HCT116 (cell line): ENCODE measurements around the gene ACTL7B. TPM values are rescaled to one million over a fixed set of nuclear protein-coding genes. Genes with fewer than 3 reads are reported as not detected.

Source experiments
- ATAC-seq: fragments of 200-7000 bp; cut with Tn5 transposase; 2 replicates; pipeline ENCODE4 v1.9.1; 2020; ENCODE audit warnings: mild to moderate bottlenecking, moderate library complexity
- BruUV-seq: library from RNA; stranded (reverse); fragments of 400-500 nt; replicated peaks from 2 replicates; lab custom pipeline; 2021; lab: Mats Ljungman, UMichigan
- CTCF ChIA-PET: fragments of 300-600 bp; sonication (Branson Sonifier 250); formaldehyde crosslinking; loops from one replicate; lab custom pipeline; 2021; ENCODE audit warnings: antibody characterized with exemption; lab: Charles Lee
- POLR2A ChIA-PET: fragments of 300-600, 350-600 bp; sonication (Branson Sonifier 250); formaldehyde crosslinking; loops from one replicate; lab custom pipeline; 2021; ENCODE audit warnings: antibody characterized with exemption; lab: Charles Lee
- RAD21 ChIA-PET, 2 experiments: fragments of 300-600 bp; sonication (Branson Sonifier 250); formaldehyde crosslinking; loops; one replicate each; lab custom pipeline; 2023; ENCODE audit warnings: low total read pairs in 2 of 2; ENCODE audit not compliant: uncharacterized antibody in 2 of 2, unreplicated experiment in 2 of 2, low non-redundant PET in 1 of 2; lab: Charles Lee
- DNase-seq: peaks from one replicate; pipeline ENCODE4 v3.0.0-alpha.2; 2010; ENCODE audit warnings: low read depth, low spot score
- H2AFZ ChIP-seq: fragments of 200-600 bp; shearing (Covaris generic), sonication (generic); 2 replicates; pipeline ENCODE4 v1.6.1; 2017; ENCODE audit warnings: low read depth, mixed run types, mixed read lengths, antibody characterized with exemption, low read length; ENCODE audit not compliant: poor library complexity, severe bottlenecking
- H3K27ac ChIP-seq: 2 replicates; pipeline ENCODE4 v1.5.1; 2012; ENCODE audit warnings: low read depth, low read length
- H3K27me3 ChIP-seq: fragments of 200-600 bp; sonication (generic); 2 replicates; pipeline ENCODE4 v1.6.1; 2016; ENCODE audit warnings: mixed run types, low read length, mixed read lengths; ENCODE audit not compliant: insufficient read depth
- H3K36me3 ChIP-seq, 2 experiments: fragments of 200-500 bp in 1 of 2; fragments of 200-600 bp in 1 of 2; sonication (Bioruptor generic) in 1 of 2; sonication (generic) in 1 of 2; 2 replicates each; pipeline versions ENCODE4 v1.5.1 to v1.6.1; 2014 to 2016; ENCODE audit warnings: low read length in 2 of 2, inconsistent platforms in 1 of 2, mixed read lengths in 1 of 2, mixed run types in 1 of 2; ENCODE audit not compliant: insufficient read depth in 2 of 2, control insufficient read depth in 1 of 2
- H3K4me1 ChIP-seq, 2 experiments: fragments of 200-600 bp in 1 of 2; sonication (generic) in 1 of 2; 2 replicates each; pipeline versions ENCODE4 v1.5.1 to v1.6.1; 2012 to 2017; ENCODE audit warnings: low read length in 2 of 2, inconsistent platforms in 1 of 2, mild to moderate bottlenecking in 1 of 2, mixed read lengths in 1 of 2, mixed run types in 1 of 2, moderate library complexity in 1 of 2; ENCODE audit not compliant: insufficient read depth in 2 of 2, control insufficient read depth in 1 of 2
- H3K4me2 ChIP-seq: fragments of 200-600 bp; sonication (generic); 2 replicates; pipeline ENCODE4 v1.6.1; 2017; ENCODE audit warnings: mixed run types, low read length, mixed read lengths
- H3K4me3 ChIP-seq, 2 experiments: fragments of 200-600 bp in 1 of 2; sonication (generic) in 1 of 2; replicated peaks in 1 of 2; 2 replicates each; pipeline ENCODE4 v1.5.1; 2011 to 2016; ENCODE audit warnings: low read length in 2 of 2, control low read depth in 1 of 2, low read depth in 1 of 2, mild to moderate bottlenecking in 1 of 2, mixed read lengths in 1 of 2, mixed run types in 1 of 2
- H3K79me2 ChIP-seq: fragments of 200-600 bp; sonication (generic); 2 replicates; pipeline ENCODE4 v1.6.1; 2017; ENCODE audit warnings: mild to moderate bottlenecking, mixed run types, low read length, moderate library complexity, mixed read lengths; ENCODE audit not compliant: insufficient read depth
- H3K9ac ChIP-seq: fragments of 200-600 bp; sonication (generic); 2 replicates; pipeline ENCODE4 v1.6.1; 2016; ENCODE audit warnings: low read length, mixed read lengths
- H3K9me2 ChIP-seq: fragments of 200-600 bp; sonication (generic), shearing (Covaris generic); 2 replicates; pipeline ENCODE4 v1.6.1; 2017; ENCODE audit warnings: mixed run types, mild to moderate bottlenecking, moderate library complexity; ENCODE audit not compliant: insufficient read depth
- H3K9me3 ChIP-seq, 2 experiments: fragments of 200-500 bp in 1 of 2; fragments of 200-600 bp in 1 of 2; sonication (Bioruptor generic) in 1 of 2; sonication (generic) in 1 of 2; 2 replicates each; pipeline ENCODE4 v1.6.1; 2014 to 2017; ENCODE audit warnings: low read length in 2 of 2, mixed read lengths in 2 of 2, inconsistent platforms in 1 of 2, low read depth in 1 of 2, mild to moderate bottlenecking in 1 of 2, mixed run types in 1 of 2, moderate library complexity in 1 of 2; ENCODE audit not compliant: control insufficient read depth in 1 of 2, insufficient read depth in 1 of 2
- H4K20me1 ChIP-seq: fragments of 200-600 bp; sonication (generic), shearing (Covaris generic); 2 replicates; pipeline ENCODE4 v1.6.1; 2017; ENCODE audit warnings: mixed run types, mild to moderate bottlenecking, moderate library complexity; ENCODE audit not compliant: insufficient read depth
- ATF3 ChIP-seq: IDR thresholded peaks from 2 replicates; pipeline ENCODE4 v1.6.1; 2012
- CEBPB ChIP-seq: IDR thresholded peaks from 2 replicates; pipeline ENCODE4 v1.6.1; 2012; ENCODE audit warnings: low read depth
- EGR1 ChIP-seq: IDR thresholded peaks from 2 replicates; pipeline ENCODE4 v1.6.1; 2012; ENCODE audit warnings: low read depth
- EZH2 ChIP-seq: fragments of 200-600 bp; sonication (generic); IDR thresholded peaks from 2 replicates; pipeline ENCODE4 v1.6.1; 2017; ENCODE audit warnings: antibody characterized with exemption, mixed run types
- EZH2phosphoT487 ChIP-seq: fragments of 200-600 bp; IDR thresholded peaks from 2 replicates; pipeline ENCODE4 v1.6.1; 2018; ENCODE audit warnings: antibody characterized with exemption, borderline replicate concordance
- FOSL1 ChIP-seq: IDR thresholded peaks from 2 replicates; pipeline ENCODE4 v1.6.1; 2012; ENCODE audit warnings: low read depth
- MAX ChIP-seq: IDR thresholded peaks from 2 replicates; pipeline ENCODE4 v1.6.1; 2012
- POLR2A ChIP-seq: IDR thresholded peaks from 2 replicates; pipeline ENCODE4 v1.7.0; 2011; ENCODE audit warnings: borderline replicate concordance; ENCODE audit not compliant: insufficient read depth, insufficient read length; ENCODE audit errors: extremely low read depth
- RAD21 ChIP-seq: IDR thresholded peaks from 2 replicates; pipeline ENCODE4 v1.6.1; 2012; ENCODE audit warnings: low read depth, mild to moderate bottlenecking
- REST ChIP-seq: IDR thresholded peaks from 2 replicates; pipeline ENCODE4 v1.6.1; 2012; ENCODE audit warnings: low read depth
- SP1 ChIP-seq: IDR thresholded peaks from 2 replicates; pipeline ENCODE4 v1.6.1; 2012; ENCODE audit warnings: low read depth
- SRF ChIP-seq: IDR thresholded peaks from 2 replicates; pipeline ENCODE4 v1.6.1; 2012; ENCODE audit warnings: low read depth
- TCF7L2 ChIP-seq: IDR thresholded peaks from 2 replicates; pipeline ENCODE4 v1.7.0; 2011; ENCODE audit warnings: borderline replicate concordance, inconsistent platforms; ENCODE audit not compliant: insufficient read depth, insufficient read length; ENCODE audit errors: extremely low read depth
- YY1 ChIP-seq: IDR thresholded peaks from 2 replicates; pipeline ENCODE4 v1.6.1; 2011; ENCODE audit warnings: low read length, low read depth, moderate library complexity, mild to moderate bottlenecking; ENCODE audit not compliant: insufficient replicate concordance; ENCODE audit errors: extremely low read depth
- ZBTB33 ChIP-seq: IDR thresholded peaks from 2 replicates; pipeline ENCODE4 v1.6.1; 2011; ENCODE audit warnings: mild to moderate bottlenecking, low read length, moderate library complexity; ENCODE audit not compliant: insufficient replicate concordance; ENCODE audit errors: extremely low read depth
- ZFX ChIP-seq: fragments of 450-650 bp; IDR thresholded peaks from 2 replicates; pipeline ENCODE4 v1.6.1; 2017
- ZNF274 ChIP-seq: fragments of 200-500 bp; sonication (Bioruptor generic); IDR thresholded peaks from 2 replicates; pipeline ENCODE4 v1.6.1; 2014; ENCODE audit warnings: mild to moderate bottlenecking, low read depth, low read length, inconsistent platforms
- intact Hi-C: fragments of 100-400 bp; cut with micrococcal nuclease; formaldehyde crosslinking; loops from 2 replicates; pipeline ENCODE4 v1.10.0; 2022
- total RNA-seq: library from RNA; stranded (reverse); gene quantifications from one replicate; pipeline ENCODE4 v1.2.1, GENCODE V29; 2021; ENCODE audit not compliant: unreplicated experiment

ACTL7B gene
- total RNA-seq, 1 experiment from 2014 or later: not detected

GRCh38 chr9:108844856-108845255 lies 10.9 kb downstream of the ACTL7B start:
- Histone ChIP-seq H3K27ac (no peak overlapping the region), H3K4me3 (no peak overlapping the region), H3K4me2 (no peak overlapping the region), H3K9me3 (no peaks in the 10 kb centered on the region), H3K4me1 (no peaks in the 10 kb centered on the region), H3K9me2 (peaks cover 5% of the 10 kb centered on the region; the same call in 1 of the 2 replicates), H3K27me3 (no peaks in the 10 kb centered on the region), H3K79me2 (no peaks in the 10 kb centered on the region), H3K9ac (no peak overlapping the region), H3K36me3 (no peaks in the 10 kb centered on the region), H2AFZ (no peak overlapping the region), H4K20me1 (no peaks in the 10 kb centered on the region)
- intact Hi-C loops: no loop called here
- ATAC-seq (no peak), DNase-seq (no peak)
- CTCF ChIA-PET: no interaction called here
- TF ChIP-seq ATF3 (no peak), TCF7L2 (no peak), ZNF274 (no peak), CEBPB (no peak), SP1 (no peak), ZBTB33 (no peak), ZFX (no peak), REST (no peak), RAD21 (no peak), EZH2 (no peak), EZH2phosphoT487 (no peak), POLR2A (no peak), YY1 (no peak), SRF (no peak), MAX (no peak), FOSL1 (no peak), EGR1 (no peak)
- POLR2A ChIA-PET: no interaction called here
- no TSS peak for BruUV-seq
- RAD21 ChIA-PET: no interaction called here
